SK-N-SH (cell line): ENCODE results near the gene GPR6. TPM values are rescaled to one million over a fixed set of nuclear protein-coding genes. Genes with fewer than 3 reads are reported as not detected.

Experiments used
- CTCF ChIA-PET: fragments of 300-600, 350-600 bp; formaldehyde crosslinking; extraction: SDS; loops from one replicate; lab custom pipeline; 2021; lab: Yijun Ruan, JAX
- POLR2A ChIA-PET: fragments of 350-600 bp; sonication (Branson Sonifier 250); formaldehyde crosslinking; extraction: SDS; loops from one replicate; lab custom pipeline; 2020; ENCODE audit warnings: antibody characterized with exemption, inconsistent platforms; lab: Yijun Ruan, JAX
- DNase-seq: peaks from one replicate; pipeline ENCODE4 v3.0.0; 2012
- H2AFZ ChIP-seq: fragments of 200-600 bp; sonication (generic); 2 replicates; pipeline ENCODE4 v1.8.1; 2016; ENCODE audit warnings: antibody characterized with exemption, mild to moderate bottlenecking, low read depth
- H3F3A ChIP-seq: fragments of 200-600 bp; sonication (generic); replicated peaks from 2 replicates; pipeline ENCODE3; 2016; ENCODE audit warnings: antibody characterized with exemption, mild to moderate bottlenecking; ENCODE audit not compliant: insufficient read depth
- H3K27ac ChIP-seq, 2 experiments: fragments of 200-500 bp in 1 of 2; fragments of 200-600 bp in 1 of 2; sonication (Bioruptor generic) in 1 of 2; sonication (generic), shearing (Covaris generic) in 1 of 2; 2 replicates each; pipeline versions ENCODE4 v1.5.1 to v1.6.1; 2014 to 2016; ENCODE audit warnings: low read depth in 2 of 2, inconsistent platforms in 1 of 2, low read length in 1 of 2, mild to moderate bottlenecking in 1 of 2, mixed read lengths in 1 of 2
- H3K27me3 ChIP-seq: fragments of 200-600 bp; sonication (generic), shearing (Covaris generic); 2 replicates; pipeline ENCODE4 v1.6.1; 2016; ENCODE audit warnings: mixed run types; ENCODE audit not compliant: insufficient read depth
- H3K36me3 ChIP-seq, 2 experiments: fragments of 200-500 bp in 1 of 2; fragments of 200-600 bp in 1 of 2; sonication (Bioruptor generic) in 1 of 2; sonication (generic) in 1 of 2; replicated peaks in 1 of 2; 2 replicates each; pipeline versions ENCODE3 to v1.5.1; 2014 to 2016; ENCODE audit warnings: low read length in 1 of 2, mild to moderate bottlenecking in 1 of 2; ENCODE audit not compliant: insufficient read depth in 2 of 2, control insufficient read depth in 1 of 2
- H3K4me1 ChIP-seq, 2 experiments: fragments of 200-500 bp in 1 of 2; fragments of 200-600 bp in 1 of 2; sonication (Bioruptor generic) in 1 of 2; sonication (generic), shearing (Covaris generic) in 1 of 2; 2 replicates each; pipeline versions ENCODE4 v1.5.1 to v1.6.1; 2014 to 2016; ENCODE audit warnings: low read depth in 1 of 2, low read length in 1 of 2, mixed run types in 1 of 2; ENCODE audit not compliant: insufficient read depth in 2 of 2, control insufficient read depth in 1 of 2
- H3K4me2 ChIP-seq: fragments of 200-600 bp; sonication (generic), shearing (Covaris generic); 2 replicates; pipeline ENCODE4 v1.6.1; 2017; ENCODE audit warnings: mixed run types
- H3K4me3 ChIP-seq, 2 experiments: fragments of 200-500 bp in 1 of 2; fragments of 200-600 bp in 1 of 2; sonication (Bioruptor generic) in 1 of 2; sonication (generic), shearing (Covaris generic) in 1 of 2; 2 replicates each; pipeline versions ENCODE4 v1.5.1 to v1.8.1; 2014 to 2016; ENCODE audit warnings: low read depth in 2 of 2, inconsistent platforms in 1 of 2, low read length in 1 of 2, mild to moderate bottlenecking in 1 of 2, mixed read lengths in 1 of 2, moderate library complexity in 1 of 2
- H3K79me2 ChIP-seq: fragments of 200-600 bp; sonication (generic); 2 replicates; pipeline ENCODE4 v1.8.1; 2017; ENCODE audit warnings: mild to moderate bottlenecking; ENCODE audit not compliant: insufficient read depth
- H3K9ac ChIP-seq: fragments of 200-600 bp; sonication (generic); 2 replicates; pipeline ENCODE4 v1.6.1; 2017; ENCODE audit warnings: mixed run types
- H3K9me2 ChIP-seq: fragments of 200-600 bp; sonication (generic); 2 replicates; pipeline ENCODE4 v1.6.1; 2017; ENCODE audit warnings: mixed run types
- H3K9me3 ChIP-seq: fragments of 200-600 bp; sonication (generic); 2 replicates; pipeline ENCODE4 v1.6.1; 2017; ENCODE audit warnings: mixed run types, mild to moderate bottlenecking, moderate library complexity
- H4K20me1 ChIP-seq: fragments of 200-600 bp; sonication (generic); 2 replicates; pipeline ENCODE4 v1.6.1; 2017; ENCODE audit warnings: mild to moderate bottlenecking, mixed run types; ENCODE audit not compliant: insufficient read depth
- CTCF ChIP-seq: fragments of 200-600 bp; sonication (generic); IDR thresholded peaks from 2 replicates; pipeline ENCODE4 v1.6.1; 2017; ENCODE audit warnings: antibody characterized with exemption, mild to moderate bottlenecking, moderate library complexity
- ELF1 ChIP-seq: IDR thresholded peaks from 2 replicates; pipeline ENCODE4 v1.4.0; 2012
- EP300 ChIP-seq, 2 experiments: IDR thresholded peaks; 2 replicates each; pipeline versions ENCODE4 v1.4.0 to v1.6.1; 2012; ENCODE audit warnings: borderline replicate concordance in 1 of 2, low read depth in 1 of 2, low read length in 1 of 2
- FOXJ3 ChIP-seq: sonication (generic); formaldehyde crosslinking; IDR thresholded peaks from 2 replicates; pipeline ENCODE4 v1.5.1; 2020; ENCODE audit warnings: mild to moderate bottlenecking, missing genetic modification reagents
- FOXM1 ChIP-seq: IDR thresholded peaks from 2 replicates; pipeline ENCODE4 v1.4.0; 2012; ENCODE audit warnings: low read depth, mild to moderate bottlenecking
- GATA2 ChIP-seq: sonication (generic); formaldehyde crosslinking; IDR thresholded peaks from 2 replicates; pipeline ENCODE4 v1.5.0; 2020; ENCODE audit warnings: mild to moderate bottlenecking, missing genetic modification reagents
- IRF3 ChIP-seq: fragments of 150-350 bp; IDR thresholded peaks from 2 replicates; pipeline ENCODE4 v1.6.1; 2016; ENCODE audit warnings: mild to moderate bottlenecking, low read depth, low read length
- JUND ChIP-seq: IDR thresholded peaks from 2 replicates; pipeline ENCODE4 v1.4.0; 2012
- MEF2A ChIP-seq: IDR thresholded peaks from 2 replicates; pipeline ENCODE4 v1.4.0; 2012; ENCODE audit warnings: low read depth, borderline replicate concordance
- MXI1 ChIP-seq: IDR thresholded peaks from 2 replicates; pipeline ENCODE4 v1.6.1; 2012; ENCODE audit warnings: mild to moderate bottlenecking, low read depth, low read length, improper control_type of control experiment
- NFIC ChIP-seq: IDR thresholded peaks from 2 replicates; pipeline ENCODE4 v1.4.0; 2012; ENCODE audit warnings: borderline replicate concordance
- POLR2AphosphoS5 ChIP-seq: IDR thresholded peaks from 2 replicates; pipeline ENCODE4 v1.6.1; 2012; ENCODE audit warnings: low read depth, low read length
- RCOR1 ChIP-seq: fragments of 150-350 bp; IDR thresholded peaks from 2 replicates; pipeline ENCODE4 v1.6.1; 2017; ENCODE audit warnings: antibody characterized with exemption, low read length
- REST ChIP-seq: IDR thresholded peaks from 2 replicates; pipeline ENCODE4 v1.6.1; 2012; ENCODE audit warnings: mild to moderate bottlenecking, low read depth, low read length, moderate library complexity
- RFX5 ChIP-seq: IDR thresholded peaks from 2 replicates; pipeline ENCODE4 v1.6.1; 2012; ENCODE audit warnings: mild to moderate bottlenecking, improper control_type of control experiment, low read length
- RXRA ChIP-seq: IDR thresholded peaks from 2 replicates; pipeline ENCODE4 v1.4.0; 2012; ENCODE audit warnings: low read depth, mild to moderate bottlenecking, borderline replicate concordance
- SIN3A ChIP-seq: IDR thresholded peaks from 2 replicates; pipeline ENCODE4 v1.6.1; 2012; ENCODE audit warnings: low read depth, mild to moderate bottlenecking, low read length, moderate library complexity, borderline replicate concordance
- SMC3 ChIP-seq: IDR thresholded peaks from 2 replicates; pipeline ENCODE4 v1.6.1; 2012; ENCODE audit warnings: low read depth, low read length, improper control_type of control experiment
- TAF1 ChIP-seq: IDR thresholded peaks from 2 replicates; pipeline ENCODE4 v1.6.1; 2012; ENCODE audit warnings: low read depth, mild to moderate bottlenecking, low read length, moderate library complexity, borderline replicate concordance
- ZBTB33 ChIP-seq: IDR thresholded peaks from 2 replicates; pipeline ENCODE4 v1.4.0; 2012; ENCODE audit warnings: low read depth, borderline replicate concordance
- WGBS: methylation state at CpG from one replicate; pipeline ENCODE4 v1.1.6; 2017; ENCODE audit warnings: low lambda C conversion rate; 5-methylcytosine and 5-hydroxymethylcytosine counted together
- polyA plus RNA-seq, 3 experiments: library from polyadenylated mRNA; depleted of rRNA; stranded (reverse); fragments of >200 nt; gene quantifications; 2 replicates each; pipeline ENCODE4 v1.2.3, GENCODE V29; 2012

GPR6 gene
- polyA plus RNA-seq, 1 of the 3 experiments (the other 2 are of a cell fraction), result not detected

- H3K4me2 ChIP-seq, result no peak overlapping the region
- no peak overlapping the region for H3K27ac ChIP-seq
- no peak overlapping the region for H2AFZ ChIP-seq
- H3F3A ChIP-seq, result no peaks in the 10 kb centered on the region
- H3K9me2 ChIP-seq, result no peaks in the 10 kb centered on the region
- no peaks in the 10 kb centered on the region for H3K36me3 ChIP-seq
- ChIA-PET POLR2A (no interaction called here), CTCF (interaction anchor here (1.4 kb wide), 1 partner anchor 313 kb away, joined by 3 read pairs; no protein-coding TSS in a partner anchor)
- no peak overlapping the region for H3K9ac ChIP-seq
- 49% methylated on average over 5 of the region's 7 CpGs for WGBS
- no peaks in the 10 kb centered on the region for H4K20me1 ChIP-seq
- no peaks in the 10 kb centered on the region for H3K4me1 ChIP-seq
- no peaks in the 10 kb centered on the region; the same call in 1 of the 2 replicates for H3K27me3 ChIP-seq
- no peaks in the 10 kb centered on the region for H3K79me2 ChIP-seq
- TF ChIP-seq CTCF (no peak), IRF3 (no peak), NFIC (no peak), JUND (no peak), SIN3A (no peak), POLR2AphosphoS5 (no peak), RXRA (no peak), EP300 (IDR thresholded peaks at IDR 0.05; ENCODE audit: borderline replicate concordance in 1 of 2, low read depth in 1 of 2, low read length in 1 of 2) (no peak), FOXJ3 (no peak), RCOR1 (no peak), ZBTB33 (no peak), REST (no peak), RFX5 (no peak), SMC3 (no peak), FOXM1 (no peak), ELF1 (no peak), GATA2 (CRISPR knock-in tag) (no peak), TAF1 (no peak), MEF2A (no peak), MXI1 (no peak)
- H3K9me3 ChIP-seq, result no peaks in the 10 kb centered on the region
- no peak for DNase-seq
- H3K4me3 ChIP-seq, result no peak overlapping the region
Observed at GRCh38 chr6:110017946-110018345, 39.8 kb downstream of the GPR6 start.
